Prostate gland (tissue), 2 donors: ENCODE results near the gene LDLRAD4.

Source experiments
- POLR2AphosphoS5 ChIP-seq: sonication (generic); formaldehyde crosslinking; IDR thresholded peaks from one replicate; pipeline ENCODE4 v1.6.1; 2017; ENCODE audit warnings: antibody characterized with exemption
- TF ChIP-seq, protein P1 (sequence below), 4 experiments: fragments of 200-600 bp in 2 of 4; fragments of 450-650 bp in 2 of 4; sonication (generic) in 2 of 4; IDR thresholded peaks; 1 replicate in 3 of 4; 2 replicates in 1 of 4; pipeline ENCODE4 v1.5.1; 2016 to 2019; ENCODE audit warnings: antibody characterized with exemption in 4 of 4, mild to moderate bottlenecking in 2 of 4, moderate library complexity in 2 of 4

DNA sequence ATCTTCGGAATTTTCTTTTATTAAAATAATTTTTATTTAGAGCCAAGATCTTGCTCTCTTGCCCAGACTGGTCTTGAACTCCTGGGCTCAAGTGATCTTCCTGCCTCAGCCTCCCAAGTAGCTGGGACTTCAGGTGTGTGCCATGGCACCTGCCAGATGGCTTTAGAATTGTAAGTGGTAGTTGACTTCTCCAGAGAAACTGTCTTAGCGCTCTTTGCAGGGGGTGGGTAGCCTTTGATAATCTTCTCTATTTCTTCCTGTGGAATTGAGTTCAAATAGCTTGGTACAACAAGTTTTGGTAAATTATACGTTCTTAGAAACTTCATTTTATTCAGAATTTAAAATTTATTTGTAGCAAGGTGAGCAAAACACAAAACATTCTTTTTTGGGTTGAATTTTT is 113.3 kb downstream of the LDLRAD4 start:
- TF ChIP-seq, protein P1, sequence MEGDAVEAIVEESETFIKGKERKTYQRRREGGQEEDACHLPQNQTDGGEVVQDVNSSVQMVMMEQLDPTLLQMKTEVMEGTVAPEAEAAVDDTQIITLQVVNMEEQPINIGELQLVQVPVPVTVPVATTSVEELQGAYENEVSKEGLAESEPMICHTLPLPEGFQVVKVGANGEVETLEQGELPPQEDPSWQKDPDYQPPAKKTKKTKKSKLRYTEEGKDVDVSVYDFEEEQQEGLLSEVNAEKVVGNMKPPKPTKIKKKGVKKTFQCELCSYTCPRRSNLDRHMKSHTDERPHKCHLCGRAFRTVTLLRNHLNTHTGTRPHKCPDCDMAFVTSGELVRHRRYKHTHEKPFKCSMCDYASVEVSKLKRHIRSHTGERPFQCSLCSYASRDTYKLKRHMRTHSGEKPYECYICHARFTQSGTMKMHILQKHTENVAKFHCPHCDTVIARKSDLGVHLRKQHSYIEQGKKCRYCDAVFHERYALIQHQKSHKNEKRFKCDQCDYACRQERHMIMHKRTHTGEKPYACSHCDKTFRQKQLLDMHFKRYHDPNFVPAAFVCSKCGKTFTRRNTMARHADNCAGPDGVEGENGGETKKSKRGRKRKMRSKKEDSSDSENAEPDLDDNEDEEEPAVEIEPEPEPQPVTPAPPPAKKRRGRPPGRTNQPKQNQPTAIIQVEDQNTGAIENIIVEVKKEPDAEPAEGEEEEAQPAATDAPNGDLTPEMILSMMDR (IDR thresholded peaks at IDR 0.05) = no peak
- no peak for TF ChIP-seq POLR2AphosphoS5
